ENCODE measurements around the gene AHCYL2.

DNA sequence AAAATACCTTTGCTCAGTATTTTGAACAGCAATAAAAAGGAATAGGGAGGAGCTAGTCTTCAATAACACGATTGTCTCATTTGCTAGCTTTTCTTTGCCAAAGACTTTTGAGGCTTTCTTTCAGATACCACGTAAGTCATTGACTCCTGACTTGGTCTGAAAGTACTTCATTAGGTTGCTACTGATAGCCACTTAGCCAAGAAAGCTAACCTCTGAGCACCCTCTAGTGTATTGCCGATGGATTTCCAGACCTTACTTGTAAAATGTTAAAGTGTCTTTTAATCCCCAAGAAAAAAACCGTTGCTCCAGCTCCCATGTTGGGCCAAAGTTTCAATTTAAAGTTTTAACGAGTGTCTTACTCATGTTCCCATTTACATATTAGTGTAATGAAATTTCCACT lies 146.0 kb downstream of the AHCYL2 start:
- TF ChIP-seq, protein P1, sequence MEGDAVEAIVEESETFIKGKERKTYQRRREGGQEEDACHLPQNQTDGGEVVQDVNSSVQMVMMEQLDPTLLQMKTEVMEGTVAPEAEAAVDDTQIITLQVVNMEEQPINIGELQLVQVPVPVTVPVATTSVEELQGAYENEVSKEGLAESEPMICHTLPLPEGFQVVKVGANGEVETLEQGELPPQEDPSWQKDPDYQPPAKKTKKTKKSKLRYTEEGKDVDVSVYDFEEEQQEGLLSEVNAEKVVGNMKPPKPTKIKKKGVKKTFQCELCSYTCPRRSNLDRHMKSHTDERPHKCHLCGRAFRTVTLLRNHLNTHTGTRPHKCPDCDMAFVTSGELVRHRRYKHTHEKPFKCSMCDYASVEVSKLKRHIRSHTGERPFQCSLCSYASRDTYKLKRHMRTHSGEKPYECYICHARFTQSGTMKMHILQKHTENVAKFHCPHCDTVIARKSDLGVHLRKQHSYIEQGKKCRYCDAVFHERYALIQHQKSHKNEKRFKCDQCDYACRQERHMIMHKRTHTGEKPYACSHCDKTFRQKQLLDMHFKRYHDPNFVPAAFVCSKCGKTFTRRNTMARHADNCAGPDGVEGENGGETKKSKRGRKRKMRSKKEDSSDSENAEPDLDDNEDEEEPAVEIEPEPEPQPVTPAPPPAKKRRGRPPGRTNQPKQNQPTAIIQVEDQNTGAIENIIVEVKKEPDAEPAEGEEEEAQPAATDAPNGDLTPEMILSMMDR (IDR thresholded peaks at IDR 0.05), result peak; percentile 17; the same call in 1 of the 2 replicates
- TF ChIP-seq POLR2AphosphoS5 (IDR thresholded peaks at IDR 0.05; ENCODE audit: low read depth, low read length) (no peak), SIN3A (IDR thresholded peaks at IDR 0.05; ENCODE audit: borderline replicate concordance, insufficient read depth, low read depth, low read length) (no peak), TCF7L2 (IDR thresholded peaks at IDR 0.05; ENCODE audit: low read depth, low read length) (no peak)
- TF ChIP-seq, protein P2, sequence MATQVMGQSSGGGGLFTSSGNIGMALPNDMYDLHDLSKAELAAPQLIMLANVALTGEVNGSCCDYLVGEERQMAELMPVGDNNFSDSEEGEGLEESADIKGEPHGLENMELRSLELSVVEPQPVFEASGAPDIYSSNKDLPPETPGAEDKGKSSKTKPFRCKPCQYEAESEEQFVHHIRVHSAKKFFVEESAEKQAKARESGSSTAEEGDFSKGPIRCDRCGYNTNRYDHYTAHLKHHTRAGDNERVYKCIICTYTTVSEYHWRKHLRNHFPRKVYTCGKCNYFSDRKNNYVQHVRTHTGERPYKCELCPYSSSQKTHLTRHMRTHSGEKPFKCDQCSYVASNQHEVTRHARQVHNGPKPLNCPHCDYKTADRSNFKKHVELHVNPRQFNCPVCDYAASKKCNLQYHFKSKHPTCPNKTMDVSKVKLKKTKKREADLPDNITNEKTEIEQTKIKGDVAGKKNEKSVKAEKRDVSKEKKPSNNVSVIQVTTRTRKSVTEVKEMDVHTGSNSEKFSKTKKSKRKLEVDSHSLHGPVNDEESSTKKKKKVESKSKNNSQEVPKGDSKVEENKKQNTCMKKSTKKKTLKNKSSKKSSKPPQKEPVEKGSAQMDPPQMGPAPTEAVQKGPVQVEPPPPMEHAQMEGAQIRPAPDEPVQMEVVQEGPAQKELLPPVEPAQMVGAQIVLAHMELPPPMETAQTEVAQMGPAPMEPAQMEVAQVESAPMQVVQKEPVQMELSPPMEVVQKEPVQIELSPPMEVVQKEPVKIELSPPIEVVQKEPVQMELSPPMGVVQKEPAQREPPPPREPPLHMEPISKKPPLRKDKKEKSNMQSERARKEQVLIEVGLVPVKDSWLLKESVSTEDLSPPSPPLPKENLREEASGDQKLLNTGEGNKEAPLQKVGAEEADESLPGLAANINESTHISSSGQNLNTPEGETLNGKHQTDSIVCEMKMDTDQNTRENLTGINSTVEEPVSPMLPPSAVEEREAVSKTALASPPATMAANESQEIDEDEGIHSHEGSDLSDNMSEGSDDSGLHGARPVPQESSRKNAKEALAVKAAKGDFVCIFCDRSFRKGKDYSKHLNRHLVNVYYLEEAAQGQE (IDR thresholded peaks at IDR 0.05; ENCODE audit: insufficient read depth in 1 of 2, low read depth in 2 of 2, low read length in 1 of 2), result no peak
